Thyroid gland (tissue), 4 donors: ENCODE data around the gene CIAO2B.

Experiments
- POLR2A ChIP-seq, 2 donors: fragments of 450-650 bp; IDR thresholded peaks; one replicate each; pipeline ENCODE4 v1.6.1; 2017; ENCODE audit warnings: antibody characterized with exemption in 2 of 2, mild to moderate bottlenecking in 2 of 2, moderate library complexity in 1 of 2
- TF ChIP-seq, protein P1 (sequence below), 6 experiments: fragments of 200-600 bp in 3 of 6; fragments of 450-650 bp in 3 of 6; sonication (generic) in 3 of 6; IDR thresholded peaks; one replicate each; pipeline ENCODE4 v1.5.1; 2016 to 2019; ENCODE audit warnings: antibody characterized with exemption in 6 of 6, mild to moderate bottlenecking in 2 of 6, inconsistent platforms in 1 of 6, moderate library complexity in 1 of 6

GRCh38 chr16:66895999-66896398 is 38.2 kb downstream of the CIAO2B start:
- TF ChIP-seq, protein P1, sequence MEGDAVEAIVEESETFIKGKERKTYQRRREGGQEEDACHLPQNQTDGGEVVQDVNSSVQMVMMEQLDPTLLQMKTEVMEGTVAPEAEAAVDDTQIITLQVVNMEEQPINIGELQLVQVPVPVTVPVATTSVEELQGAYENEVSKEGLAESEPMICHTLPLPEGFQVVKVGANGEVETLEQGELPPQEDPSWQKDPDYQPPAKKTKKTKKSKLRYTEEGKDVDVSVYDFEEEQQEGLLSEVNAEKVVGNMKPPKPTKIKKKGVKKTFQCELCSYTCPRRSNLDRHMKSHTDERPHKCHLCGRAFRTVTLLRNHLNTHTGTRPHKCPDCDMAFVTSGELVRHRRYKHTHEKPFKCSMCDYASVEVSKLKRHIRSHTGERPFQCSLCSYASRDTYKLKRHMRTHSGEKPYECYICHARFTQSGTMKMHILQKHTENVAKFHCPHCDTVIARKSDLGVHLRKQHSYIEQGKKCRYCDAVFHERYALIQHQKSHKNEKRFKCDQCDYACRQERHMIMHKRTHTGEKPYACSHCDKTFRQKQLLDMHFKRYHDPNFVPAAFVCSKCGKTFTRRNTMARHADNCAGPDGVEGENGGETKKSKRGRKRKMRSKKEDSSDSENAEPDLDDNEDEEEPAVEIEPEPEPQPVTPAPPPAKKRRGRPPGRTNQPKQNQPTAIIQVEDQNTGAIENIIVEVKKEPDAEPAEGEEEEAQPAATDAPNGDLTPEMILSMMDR (IDR thresholded peaks at IDR 0.05), result no peak
- no peak for TF ChIP-seq POLR2A (IDR thresholded peaks at IDR 0.05)
